HS-27A (cell line): ENCODE data around the gene ABCC8.

Source experiments
- DNase-seq: peaks from one replicate; pipeline ENCODE4 v3.0.0-alpha.2; 2012; ENCODE audit warnings: low read depth, missing footprints

ABCC8 gene

DNA sequence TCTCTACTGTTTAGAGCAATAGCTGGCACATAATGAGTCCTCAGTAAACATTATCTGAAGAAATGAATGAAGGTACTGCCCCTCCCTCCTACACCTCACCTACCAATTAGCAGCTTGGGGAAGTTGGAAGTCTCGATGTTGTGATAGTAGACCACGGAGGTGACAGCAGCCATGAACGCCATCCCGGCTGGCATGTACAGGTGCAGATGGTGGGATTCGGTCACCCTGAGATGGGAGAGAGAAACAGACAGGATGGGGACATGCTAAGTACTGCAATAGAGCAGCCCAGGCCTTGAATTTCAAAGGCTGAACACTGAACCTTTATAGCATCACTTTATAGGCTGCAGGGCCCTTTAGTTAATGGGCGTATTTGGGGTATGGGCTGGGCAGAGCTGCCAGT, 6.6 kb downstream of the ABCC8 start:
- DNase-seq = no peak

DNA sequence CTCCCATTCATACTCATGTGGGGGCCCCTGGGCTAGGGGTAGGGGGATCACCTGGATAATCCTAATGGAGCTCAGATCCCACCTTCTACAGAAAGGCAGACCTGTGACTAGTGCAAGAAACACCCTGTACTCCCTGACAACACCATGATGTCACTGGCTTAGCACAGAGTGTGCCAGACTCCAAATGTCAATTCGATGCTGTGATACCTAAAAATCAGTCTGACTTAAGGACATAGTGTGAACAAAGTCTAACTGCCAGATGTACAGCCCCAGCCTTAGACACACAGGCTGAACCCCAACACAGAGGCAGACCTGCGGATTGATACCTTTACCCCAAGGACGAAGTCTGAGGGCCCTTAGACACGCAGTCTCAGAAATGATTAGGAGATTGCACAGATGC, 8.5 kb downstream of the ABCC8 start:
- no peak for DNase-seq

DNA sequence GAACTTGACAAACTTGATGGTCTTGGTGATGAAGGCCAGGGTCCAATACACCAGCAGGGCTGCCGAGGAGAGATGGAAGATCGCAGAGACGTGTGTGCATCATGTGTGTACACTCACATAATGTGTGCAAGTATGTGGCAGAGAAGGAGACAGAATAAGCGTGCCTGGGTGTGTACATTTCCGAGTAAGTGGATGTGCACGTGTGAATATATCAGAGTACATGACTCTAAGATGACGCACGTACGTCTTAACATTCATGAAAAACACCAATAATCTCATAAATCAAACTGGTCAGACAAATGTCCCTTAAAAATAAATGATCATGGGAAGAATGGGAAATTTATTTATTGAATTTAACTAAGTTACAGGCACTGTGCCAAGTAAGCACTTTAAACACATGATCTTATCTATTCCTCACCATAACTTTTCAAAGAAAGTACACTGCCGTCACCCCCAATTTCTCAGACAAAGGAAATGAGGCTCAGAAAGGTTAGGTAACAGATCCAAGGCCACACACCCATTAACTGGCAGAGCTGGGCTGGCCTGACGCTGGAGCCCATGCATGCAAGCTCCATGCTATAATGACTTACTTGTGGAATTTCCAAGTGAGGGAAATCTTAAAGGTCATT, 13.0 kb downstream of the ABCC8 start:
- DNase-seq = no peak

DNA sequence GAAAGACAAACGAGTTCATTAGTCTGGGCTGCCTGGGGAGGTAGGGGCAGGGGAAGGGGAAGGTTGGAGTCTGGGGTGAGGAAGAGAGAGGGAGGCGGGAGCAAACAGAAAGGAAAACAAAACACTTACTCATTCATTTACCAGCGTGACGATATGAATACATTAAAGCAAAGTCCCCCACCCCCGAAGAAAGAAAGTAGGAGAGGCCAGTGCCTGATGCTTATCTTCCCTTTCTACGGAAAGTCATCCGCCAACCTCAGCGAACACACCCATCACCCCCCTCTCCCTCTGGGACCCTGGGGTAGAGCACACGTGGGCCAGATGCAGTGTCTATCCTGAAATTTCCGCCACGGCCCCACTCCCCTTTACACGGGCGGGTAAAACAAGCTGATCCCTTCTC, 13.7 kb downstream of the ABCC8 start:
- DNase-seq = no peak

DNA sequence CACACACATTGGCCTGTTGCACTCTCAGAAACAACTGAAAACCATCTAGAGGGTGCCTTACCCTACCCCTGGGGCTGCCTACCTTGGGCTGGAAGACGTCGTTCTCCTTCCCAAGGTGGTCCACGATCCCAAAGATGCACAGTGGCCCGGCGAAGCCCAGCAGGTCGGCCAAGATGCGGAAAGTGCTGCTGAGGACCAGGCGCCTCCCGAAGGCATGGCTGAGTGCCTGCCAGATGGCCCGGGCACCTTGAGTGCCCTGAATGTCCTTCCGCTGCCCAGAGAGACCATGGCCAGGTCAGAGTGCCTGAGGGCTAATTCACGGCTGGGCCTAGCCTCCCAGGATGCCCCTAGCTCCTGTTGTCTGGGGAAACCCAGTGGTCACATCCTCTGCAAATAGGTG, 16.2 kb downstream of the ABCC8 start:
- DNase-seq = no peak

DNA sequence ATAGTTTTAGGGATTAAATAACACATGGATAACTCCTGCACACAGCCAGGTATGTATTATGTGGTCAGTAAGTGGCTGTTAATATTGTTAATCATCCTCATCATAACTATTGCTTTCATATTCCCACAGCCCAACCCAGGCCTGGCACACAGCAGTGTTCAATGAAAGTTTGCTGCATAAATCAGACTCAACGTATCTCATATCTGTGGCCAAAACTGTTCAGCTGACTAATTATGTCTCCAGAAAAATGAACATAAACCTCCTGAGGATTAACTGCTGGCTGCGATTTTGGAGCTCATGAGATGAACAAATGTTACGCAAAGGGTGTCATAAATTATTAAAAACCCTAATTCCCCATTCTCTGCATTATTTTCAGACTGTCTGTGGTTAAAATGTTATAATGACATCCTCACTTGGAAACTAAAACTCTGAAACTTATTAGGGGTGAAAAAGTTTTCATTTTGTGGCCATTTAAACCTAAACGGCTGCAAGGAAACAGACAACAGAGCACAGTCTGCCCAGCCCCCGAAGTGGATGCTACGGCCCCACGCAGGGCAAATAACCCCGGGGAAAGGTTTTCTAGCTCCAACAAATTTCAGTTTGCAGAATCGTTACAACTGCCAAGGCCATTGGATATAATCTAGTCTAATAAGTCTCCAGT, 17.3 kb downstream of the ABCC8 start:
- no peak for DNase-seq

DNA sequence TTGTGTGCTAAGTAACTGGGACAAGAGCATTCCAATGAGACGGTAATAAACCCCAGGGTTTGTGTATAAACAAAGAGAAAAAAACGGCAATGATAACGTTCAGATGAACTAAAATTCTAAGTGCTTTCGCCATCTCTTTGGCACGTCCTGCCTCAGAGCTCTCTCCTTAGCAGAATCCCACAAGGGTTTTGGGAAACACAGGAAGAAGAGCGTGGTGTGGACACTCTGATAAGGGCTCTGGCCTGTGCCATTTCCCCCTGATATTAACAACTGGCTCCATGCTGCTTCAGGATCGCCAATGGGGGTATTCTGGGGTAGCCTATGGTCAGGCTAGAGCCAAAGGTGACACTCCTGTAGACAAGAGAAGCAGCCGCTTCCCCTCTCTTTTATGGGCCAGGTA, 18.4 kb downstream of the ABCC8 start:
- no peak for DNase-seq

DNA sequence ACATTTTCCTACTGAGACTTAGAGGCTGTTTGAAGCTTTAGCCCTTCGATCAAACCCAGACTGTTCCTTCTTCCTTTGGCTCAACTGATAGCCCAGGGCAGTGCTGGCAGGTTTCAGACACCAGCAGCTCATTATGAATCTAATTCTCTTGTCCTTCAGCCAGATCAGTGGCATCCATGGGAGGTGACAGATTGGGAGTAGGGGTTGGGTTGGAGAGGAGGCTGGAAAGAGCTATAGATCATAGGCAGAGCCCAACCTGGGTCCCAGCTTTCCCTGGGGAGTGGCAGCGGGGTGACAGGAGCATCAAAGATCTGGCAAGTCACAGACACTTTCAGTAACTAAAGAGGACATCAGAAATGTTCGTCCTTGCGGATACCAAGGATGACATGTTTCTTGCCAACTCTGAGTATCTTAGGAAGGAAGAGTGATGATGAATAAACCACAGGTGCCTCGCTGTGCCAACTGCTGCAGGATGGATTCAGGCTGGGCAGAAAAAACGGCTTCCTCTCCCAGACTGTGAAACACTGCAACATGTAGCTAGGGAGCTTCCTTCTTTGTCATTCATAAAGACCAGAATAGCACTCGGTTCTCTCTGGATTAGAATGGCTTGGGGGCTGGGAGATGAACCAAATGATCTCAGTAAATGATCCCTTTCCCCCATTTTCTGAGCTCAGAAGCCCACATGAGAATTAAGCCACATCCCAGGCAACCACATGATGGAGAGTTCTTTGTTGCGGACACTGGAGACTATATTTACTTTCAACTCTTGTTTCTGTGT, 19.1 kb downstream of the ABCC8 start:
- DNase-seq = no peak

DNA sequence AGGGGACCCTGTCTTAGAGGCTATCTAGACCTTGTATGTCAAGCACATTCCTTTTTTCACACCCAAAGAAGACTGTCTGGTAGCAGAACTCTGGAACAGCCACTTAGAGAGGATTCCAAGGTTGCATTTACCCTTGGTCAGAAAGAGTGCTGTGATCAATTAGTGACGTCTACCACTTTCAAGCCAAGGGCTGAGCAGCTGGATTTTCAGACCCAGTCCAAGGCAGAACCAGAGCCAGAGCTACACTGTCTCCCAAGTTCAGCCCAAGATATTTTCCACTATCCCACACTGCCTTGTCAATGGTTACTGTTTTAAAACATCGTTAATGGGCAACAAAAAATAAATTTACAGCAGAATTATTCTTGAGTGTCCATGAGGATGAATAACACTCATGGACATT, 24.0 kb downstream of the ABCC8 start:
- no peak for DNase-seq

DNA sequence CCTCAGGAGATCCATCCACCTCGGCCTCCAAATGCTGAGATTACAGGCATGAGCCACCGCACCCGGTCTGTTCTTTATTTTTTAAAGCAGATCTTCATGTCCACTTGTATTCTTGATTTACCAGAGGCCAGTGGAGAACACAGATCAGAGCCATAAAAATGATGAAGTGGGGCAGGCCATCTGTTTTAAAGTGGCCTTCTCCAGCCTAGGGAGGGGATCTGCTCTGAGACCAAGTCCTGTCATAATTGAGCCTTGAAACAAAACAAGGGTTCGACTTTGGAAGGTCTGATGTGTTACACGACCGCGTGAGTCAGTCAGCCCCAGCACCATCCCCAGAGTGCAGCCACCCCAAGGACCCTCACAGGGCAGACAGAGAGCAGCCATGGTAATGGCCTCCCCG, 27.5 kb downstream of the ABCC8 start:
- no peak for DNase-seq

DNA sequence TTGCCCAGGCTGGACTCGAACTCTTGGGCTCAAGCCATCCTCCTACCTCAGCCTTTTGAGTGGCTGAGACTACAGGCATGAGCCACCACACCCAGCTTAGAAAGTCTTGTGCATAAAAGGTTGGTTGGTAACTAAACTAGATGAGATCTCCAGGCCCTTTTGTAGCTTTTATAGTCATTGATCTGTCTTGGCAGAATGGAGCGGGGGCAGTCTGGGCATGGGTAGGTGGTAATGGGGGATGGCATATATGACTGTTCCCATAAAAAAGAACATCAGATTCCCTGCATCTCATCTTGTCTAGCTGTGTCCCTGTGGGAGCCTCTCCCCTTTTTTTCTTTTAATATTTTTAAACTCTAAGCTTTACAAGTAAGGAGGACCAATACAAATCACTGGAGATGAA, 30.2 kb downstream of the ABCC8 start:
- no peak for DNase-seq

DNA sequence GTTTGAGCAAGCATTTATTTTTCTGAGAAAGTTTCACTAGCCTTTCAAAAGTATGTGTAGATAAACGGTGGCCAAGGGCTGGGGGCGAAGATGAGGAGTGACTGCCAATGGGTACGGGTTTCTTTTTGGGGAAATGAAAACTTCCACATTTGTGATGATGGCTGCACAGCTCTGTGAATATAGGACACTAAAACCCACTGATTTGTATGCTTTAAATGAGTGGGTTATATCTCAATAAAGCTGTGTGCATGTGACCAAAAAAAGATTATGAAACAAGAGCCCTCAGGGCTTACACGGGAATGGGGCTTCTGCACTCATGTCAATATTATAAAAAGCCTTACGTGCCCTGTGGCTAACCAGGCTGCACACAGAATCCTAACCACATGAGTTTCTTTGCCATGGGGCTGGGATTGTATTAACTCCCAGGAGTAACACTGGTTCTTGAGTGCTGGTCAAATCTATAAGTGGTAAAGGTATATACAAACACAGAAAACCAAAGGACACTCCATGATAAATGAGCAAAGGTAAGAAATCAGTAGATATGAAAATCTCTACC, 31.3 kb downstream of the ABCC8 start:
- DNase-seq = no peak

DNA sequence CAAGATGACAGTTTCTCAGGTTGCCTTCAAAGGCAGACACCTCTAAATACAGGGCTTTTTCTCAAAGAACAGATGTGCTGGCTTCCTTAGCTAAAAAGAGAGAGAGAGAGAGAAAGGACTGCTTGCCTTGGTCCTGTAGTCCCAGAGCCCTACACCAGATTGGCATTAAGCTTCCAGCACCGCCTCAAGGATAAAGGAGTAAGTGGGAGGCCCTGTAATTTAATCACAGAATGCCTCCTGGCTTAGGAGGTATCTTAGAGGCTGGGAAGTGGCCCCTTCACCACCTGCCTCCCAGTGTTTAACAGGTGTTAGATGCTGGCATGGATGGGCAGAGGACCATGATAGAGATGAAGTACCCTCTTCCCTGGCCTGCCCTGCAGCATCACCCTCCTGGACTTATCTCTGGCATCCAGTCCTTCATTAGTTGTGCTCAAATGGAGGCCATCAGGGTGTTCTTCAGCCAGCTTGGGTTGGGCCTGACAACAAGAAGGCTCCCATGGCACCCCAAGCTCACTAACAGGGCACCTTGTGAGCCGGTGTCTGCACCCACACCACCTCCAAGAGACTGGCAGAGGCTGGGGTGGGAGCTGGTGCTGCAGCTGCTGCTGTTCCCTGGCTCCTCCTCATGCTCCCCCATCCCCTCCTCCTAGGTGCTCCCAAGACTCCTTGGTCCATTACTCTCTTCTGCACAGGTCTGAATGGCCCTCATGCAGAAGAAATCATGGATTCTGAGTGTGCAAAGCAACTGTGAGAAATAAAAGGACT, 32.5 kb downstream of the ABCC8 start:
- no peak for DNase-seq

DNA sequence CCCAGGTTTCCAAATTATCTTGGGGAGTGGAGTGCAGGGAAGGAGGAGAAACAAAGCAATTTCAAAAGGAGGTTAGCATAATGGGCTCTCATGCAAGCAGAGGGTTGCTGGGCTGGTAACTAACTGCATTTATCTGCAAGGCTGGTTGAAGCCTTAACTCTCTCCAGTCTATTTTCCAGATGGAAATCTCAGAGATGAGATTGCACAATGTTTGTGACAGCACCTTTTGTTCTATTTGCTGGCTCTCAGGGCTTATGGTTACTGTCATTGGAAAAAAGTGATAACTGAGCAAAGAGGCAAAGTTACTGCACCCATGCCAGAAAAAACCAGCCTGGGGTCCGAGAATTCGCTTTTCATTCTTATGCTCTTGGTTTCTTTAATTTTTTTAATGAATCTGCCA, 33.2 kb downstream of the ABCC8 start:
- no peak for DNase-seq

DNA sequence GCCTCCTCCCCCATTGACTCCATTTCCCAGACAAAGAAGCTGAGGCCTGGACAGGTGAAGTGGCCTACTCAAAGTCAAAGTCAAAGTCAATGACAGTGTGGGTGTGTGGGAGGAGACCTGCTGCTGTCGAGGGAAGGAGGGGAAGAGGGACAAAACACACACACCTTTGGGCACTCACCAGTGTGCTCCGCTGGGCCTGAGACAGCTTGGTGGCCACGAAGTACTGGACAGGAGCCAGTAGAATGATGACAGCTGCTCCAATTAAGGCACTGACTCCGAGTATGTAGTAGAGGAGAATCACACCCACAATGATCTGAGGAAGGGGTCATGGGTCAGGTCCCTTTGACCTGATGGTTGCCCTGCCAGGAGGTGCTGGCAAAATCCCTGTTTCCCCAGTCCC, 33.6 kb downstream of the ABCC8 start:
- DNase-seq = no peak

DNA sequence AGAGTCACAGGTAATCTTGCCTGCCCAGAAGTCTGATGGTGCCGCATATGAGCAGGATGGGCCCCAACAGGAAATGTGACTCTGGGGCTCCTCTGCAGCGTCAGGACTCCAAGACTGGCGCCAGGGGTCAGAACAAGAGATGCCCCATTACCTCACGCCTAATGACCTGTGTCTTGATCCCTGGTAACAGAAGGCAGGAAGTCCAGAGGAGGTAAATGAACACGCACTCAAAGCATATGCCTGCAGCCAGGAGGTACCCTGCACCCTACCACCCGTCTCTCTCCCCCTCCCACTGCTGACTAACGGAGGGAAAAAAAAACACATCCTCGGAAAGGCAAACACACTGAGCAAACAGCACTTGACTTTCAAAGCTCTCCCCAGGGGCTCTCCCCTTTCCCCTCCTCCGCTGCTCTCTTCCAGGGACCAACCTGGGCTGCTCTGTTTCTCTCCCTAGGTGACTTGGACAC, 37.3 kb downstream of the ABCC8 start:
- no peak for DNase-seq

DNA sequence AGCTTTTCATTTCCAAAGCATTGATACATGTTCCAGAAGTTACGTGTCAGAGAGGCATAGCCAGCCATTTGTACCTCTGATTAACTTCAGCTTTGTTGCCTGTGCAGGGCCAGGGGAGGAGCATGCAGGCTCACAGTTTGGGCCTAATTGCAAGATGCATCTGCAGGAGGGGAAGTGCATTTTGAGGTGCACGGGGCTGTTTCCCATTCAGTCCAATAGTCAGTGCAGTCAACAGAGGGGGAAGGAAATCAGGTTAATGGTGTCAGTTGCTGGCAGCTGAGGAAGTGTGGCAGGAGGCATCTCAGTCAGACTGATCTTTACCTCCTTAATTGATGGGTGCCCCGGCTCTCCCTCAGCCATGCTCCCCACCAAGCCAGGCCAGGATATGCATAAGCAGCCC, 39.3 kb downstream of the ABCC8 start:
- no peak for DNase-seq

DNA sequence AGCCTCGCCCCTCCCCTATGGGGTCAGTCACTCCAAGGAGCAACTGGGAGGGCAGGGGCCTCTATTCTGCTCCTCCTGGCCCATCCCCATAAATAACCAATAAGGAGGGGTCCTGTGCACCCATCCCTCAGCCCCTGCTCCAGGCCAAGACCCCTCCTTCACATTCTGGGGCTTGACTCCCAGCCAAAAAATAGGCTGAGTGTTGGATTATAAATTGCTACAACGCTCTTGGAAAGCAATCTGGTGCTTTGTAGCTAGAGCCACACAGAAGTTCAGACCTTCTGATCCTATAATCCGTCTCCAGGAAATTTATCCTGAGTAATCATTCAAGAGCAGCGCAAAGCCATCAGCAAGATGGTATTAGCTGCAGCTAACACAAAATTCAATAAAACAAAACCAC, 42.5 kb downstream of the ABCC8 start:
- DNase-seq = no peak

DNA sequence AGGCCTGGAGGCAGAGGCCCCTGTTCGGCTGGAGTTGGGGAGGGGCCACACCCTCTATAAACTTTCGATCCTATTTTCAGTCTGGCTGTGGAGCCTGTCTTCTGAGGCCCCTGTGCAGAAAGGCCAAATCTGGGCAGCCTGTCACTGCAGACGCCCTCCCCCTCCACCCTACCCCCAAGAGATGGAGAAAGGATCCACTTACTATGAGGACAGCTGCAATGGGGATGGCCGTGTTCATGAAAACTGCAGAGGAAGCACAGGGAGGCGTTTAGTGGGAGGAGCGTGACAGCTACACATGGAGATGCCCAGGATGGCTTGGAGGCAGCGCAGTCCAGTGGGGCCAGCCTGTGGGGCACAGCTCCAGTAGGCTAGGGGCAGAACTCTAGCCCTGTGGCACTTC, 44.6 kb downstream of the ABCC8 start:
- no peak for DNase-seq

DNA sequence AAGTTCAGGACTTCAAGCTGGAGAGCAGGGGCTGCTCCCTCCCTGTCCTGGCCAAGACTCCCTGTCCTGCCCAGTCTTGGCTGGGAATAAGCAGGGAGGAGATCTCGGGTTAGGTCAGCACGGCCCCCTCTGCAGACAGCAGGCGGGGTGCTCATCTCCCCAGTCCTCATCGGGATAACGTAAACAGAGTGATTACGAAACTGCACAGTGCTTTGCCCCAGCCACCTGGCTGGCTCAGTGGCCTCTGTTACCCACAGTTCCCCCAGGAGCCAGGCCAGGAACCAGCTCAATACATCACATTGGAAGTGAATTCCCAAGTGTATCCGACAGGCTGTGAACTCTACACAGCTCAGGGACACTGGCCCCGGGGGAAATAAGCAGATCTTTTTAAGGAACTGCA, 45.5 kb downstream of the ABCC8 start:
- no peak for DNase-seq

DNA sequence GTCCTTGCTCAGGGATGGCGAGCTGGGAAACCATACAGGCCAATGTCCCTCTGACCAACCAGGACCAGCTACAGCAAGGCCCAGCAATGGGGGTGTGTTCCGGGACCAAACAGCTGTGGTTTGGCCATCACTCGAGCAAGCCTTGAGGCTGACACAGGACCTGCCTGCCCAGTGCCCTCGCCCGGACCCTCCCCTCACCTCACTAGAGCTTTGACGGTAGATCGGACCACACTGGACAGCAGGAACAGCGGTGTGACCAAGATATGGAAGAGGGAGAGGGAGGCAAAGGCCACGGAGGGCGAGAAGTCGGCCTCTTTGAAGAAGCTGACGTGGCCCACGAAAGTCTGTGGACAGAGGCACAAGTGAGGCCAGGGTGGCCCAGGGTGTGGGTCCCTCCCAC, 46.0 kb downstream of the ABCC8 start:
- no peak for DNase-seq

DNA sequence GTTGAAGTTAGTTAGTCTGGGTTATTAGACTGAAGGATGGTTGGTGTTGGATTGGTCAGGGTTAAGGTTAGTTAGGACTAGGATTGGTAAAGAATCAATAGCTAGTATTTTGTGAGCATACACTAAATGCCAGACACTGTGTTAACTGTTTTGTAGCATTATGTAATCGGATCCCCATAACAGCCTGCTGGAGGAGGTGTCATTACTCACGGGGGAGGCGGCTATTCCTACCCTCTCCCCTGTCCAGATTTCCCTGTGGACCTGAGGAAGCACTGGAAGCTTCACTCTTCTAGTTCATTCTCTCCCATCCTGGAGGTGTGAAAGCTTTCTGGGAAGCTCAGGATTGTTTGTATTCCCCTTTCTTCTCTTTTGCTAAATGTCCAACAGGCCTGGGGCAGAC, 47.7 kb downstream of the ABCC8 start:
- no peak for DNase-seq
